GM12873 (cell line): ENCODE measurements around the gene MAP1A.

Source experiments
- TF ChIP-seq, protein P1 (sequence below): IDR thresholded peaks from 2 replicates; pipeline ENCODE4 v1.5.1; 2012; ENCODE audit warnings: low read depth, mild to moderate bottlenecking, moderate library complexity, low read length, control low read depth; ENCODE audit not compliant: insufficient read depth; ENCODE audit errors: missing control alignments

The MAP1A gene

DNA sequence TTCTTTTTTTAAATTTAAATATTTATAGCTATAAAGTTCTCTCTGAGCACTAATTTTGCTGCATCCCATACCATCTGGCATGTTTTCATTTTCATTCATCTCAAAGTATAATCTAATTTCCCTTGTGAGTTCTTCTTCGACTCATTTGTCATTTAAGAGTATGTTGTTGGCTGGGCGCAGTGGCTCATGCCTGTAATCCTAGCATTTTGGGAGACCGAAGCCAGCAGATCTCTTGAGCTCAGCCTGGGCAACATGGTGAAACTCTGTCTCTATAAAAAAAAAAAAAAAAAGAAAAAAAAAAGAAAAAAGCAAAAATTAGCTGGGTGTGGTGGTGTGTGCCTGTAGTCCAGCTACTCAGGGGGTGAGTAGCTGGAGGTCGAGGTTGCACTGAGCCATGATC is 34.8 kb downstream of the MAP1A start:
- TF ChIP-seq, protein P1, sequence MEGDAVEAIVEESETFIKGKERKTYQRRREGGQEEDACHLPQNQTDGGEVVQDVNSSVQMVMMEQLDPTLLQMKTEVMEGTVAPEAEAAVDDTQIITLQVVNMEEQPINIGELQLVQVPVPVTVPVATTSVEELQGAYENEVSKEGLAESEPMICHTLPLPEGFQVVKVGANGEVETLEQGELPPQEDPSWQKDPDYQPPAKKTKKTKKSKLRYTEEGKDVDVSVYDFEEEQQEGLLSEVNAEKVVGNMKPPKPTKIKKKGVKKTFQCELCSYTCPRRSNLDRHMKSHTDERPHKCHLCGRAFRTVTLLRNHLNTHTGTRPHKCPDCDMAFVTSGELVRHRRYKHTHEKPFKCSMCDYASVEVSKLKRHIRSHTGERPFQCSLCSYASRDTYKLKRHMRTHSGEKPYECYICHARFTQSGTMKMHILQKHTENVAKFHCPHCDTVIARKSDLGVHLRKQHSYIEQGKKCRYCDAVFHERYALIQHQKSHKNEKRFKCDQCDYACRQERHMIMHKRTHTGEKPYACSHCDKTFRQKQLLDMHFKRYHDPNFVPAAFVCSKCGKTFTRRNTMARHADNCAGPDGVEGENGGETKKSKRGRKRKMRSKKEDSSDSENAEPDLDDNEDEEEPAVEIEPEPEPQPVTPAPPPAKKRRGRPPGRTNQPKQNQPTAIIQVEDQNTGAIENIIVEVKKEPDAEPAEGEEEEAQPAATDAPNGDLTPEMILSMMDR = no peak

DNA sequence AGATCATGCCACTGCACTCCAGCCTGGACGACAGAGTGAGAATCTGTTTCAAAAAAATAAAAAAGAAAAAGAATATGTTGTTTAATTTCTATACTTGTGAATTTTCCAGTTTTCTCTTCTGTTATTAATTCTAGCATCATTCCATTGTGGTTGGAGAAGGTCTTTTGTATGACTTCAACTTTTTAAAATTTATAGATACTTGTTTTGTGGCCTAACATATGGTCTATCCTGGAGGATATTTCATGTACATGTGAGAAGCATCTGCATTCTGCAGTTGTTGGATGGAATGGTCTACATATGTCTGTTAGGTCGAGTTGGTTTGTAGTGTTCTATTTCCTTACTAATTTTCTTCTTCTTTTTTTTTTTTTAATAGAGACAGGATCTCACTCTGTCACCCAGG is 35.6 kb downstream of the MAP1A start:
- TF ChIP-seq, protein P1 = no peak
